Loucy (cell line): Measurements from ENCODE around the gene BCLAF3.

ENCODE experiments used
- H2AFZ ChIP-seq: fragments of 200-600 bp; sonication (generic); 2 replicates; pipeline ENCODE4 v1.6.0; 2016; ENCODE audit warnings: antibody characterized with exemption, mild to moderate bottlenecking, low read length, moderate library complexity
- H3F3A ChIP-seq: fragments of 200-600 bp; 2 replicates; pipeline ENCODE4 v1.6.0; 2016; ENCODE audit warnings: antibody characterized with exemption, low read depth, mild to moderate bottlenecking
- H3K27me3 ChIP-seq: fragments of 200-600 bp; sonication (generic); 2 replicates; pipeline ENCODE4 v1.6.1; 2014; ENCODE audit warnings: low read length, mild to moderate bottlenecking; ENCODE audit not compliant: insufficient read depth, poor library complexity, severe bottlenecking
- H3K36me3 ChIP-seq: fragments of 200-600 bp; sonication (generic); 2 replicates; pipeline ENCODE4 v1.6.1; 2016; ENCODE audit warnings: low read length; ENCODE audit not compliant: insufficient read depth
- H3K4me1 ChIP-seq: fragments of 200-600 bp; sonication (generic); 2 replicates; pipeline ENCODE4 v1.5.1; 2014; ENCODE audit warnings: low read length, mild to moderate bottlenecking; ENCODE audit not compliant: insufficient read depth, poor library complexity, severe bottlenecking
- H3K4me2 ChIP-seq: fragments of 200-600 bp; sonication (generic); 2 replicates; pipeline ENCODE4 v1.6.0; 2014; ENCODE audit warnings: antibody characterized with exemption, low read length, low read depth, mild to moderate bottlenecking; ENCODE audit not compliant: poor library complexity, severe bottlenecking
- H3K4me3 ChIP-seq: fragments of 200-600 bp; sonication (generic); 2 replicates; pipeline ENCODE4 v1.5.1; 2014; ENCODE audit warnings: low read length, mild to moderate bottlenecking, mixed read lengths; ENCODE audit not compliant: poor library complexity, severe bottlenecking
- H3K79me2 ChIP-seq: fragments of 200-600 bp; sonication (generic); 2 replicates; pipeline ENCODE4 v1.6.1; 2014; ENCODE audit warnings: low read length; ENCODE audit not compliant: insufficient read depth
- H3K9ac ChIP-seq: fragments of 200-600 bp; sonication (generic); 2 replicates; pipeline ENCODE4 v1.6.0; 2014; ENCODE audit warnings: mild to moderate bottlenecking, low read depth, low read length, moderate library complexity; ENCODE audit not compliant: poor library complexity, severe bottlenecking
- H3K9me2 ChIP-seq: fragments of 200-600 bp; sonication (generic); replicated peaks from 2 replicates; pipeline ENCODE4 v1.6.1; 2016; ENCODE audit warnings: low read depth, low read length, mixed read lengths
- H3K9me3 ChIP-seq: fragments of 200-600 bp; sonication (generic); 2 replicates; pipeline ENCODE4 v1.6.1; 2014; ENCODE audit warnings: mild to moderate bottlenecking, antibody characterized with exemption, low read length, low read depth; ENCODE audit not compliant: insufficient read depth
- H4K20me1 ChIP-seq: fragments of 200-600 bp; sonication (generic); 2 replicates; pipeline ENCODE4 v1.6.0; 2014; ENCODE audit warnings: antibody characterized with exemption, low read length, mild to moderate bottlenecking; ENCODE audit not compliant: insufficient read depth, poor library complexity, severe bottlenecking
- EZH2phosphoT487 ChIP-seq: fragments of 200-600 bp; IDR thresholded peaks from 2 replicates; pipeline ENCODE4 v1.6.1; 2018; ENCODE audit warnings: antibody characterized with exemption, mild to moderate bottlenecking, moderate library complexity, borderline replicate concordance
- TF ChIP-seq, protein P1 (sequence below): fragments of 200-600 bp; sonication (generic); conservative IDR thresholded peaks from 2 replicates; pipeline ENCODE4 v1.5.1; 2014; ENCODE audit warnings: mild to moderate bottlenecking, antibody characterized with exemption, low read length

The BCLAF3 gene

DNA sequence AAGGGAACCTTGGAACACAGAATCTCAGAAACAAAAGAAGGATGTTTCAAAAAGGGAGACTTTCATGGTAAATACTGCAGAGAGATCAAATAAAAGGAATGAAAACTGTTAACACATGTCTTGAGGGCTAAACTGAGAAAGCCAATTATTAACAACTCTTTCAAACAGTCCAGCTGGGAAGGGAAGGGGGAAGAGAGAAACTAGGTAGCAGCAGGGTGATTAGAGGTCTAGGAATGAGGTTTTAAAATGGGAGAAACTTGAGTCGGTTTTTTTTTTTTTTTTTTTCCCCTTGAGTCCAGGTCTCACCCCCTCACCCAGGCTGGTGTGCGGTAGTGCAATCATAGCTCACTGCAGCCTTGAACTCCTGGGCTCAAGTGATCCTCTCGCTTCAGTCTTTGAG, 4.3 kb downstream of the BCLAF3 start:
- H3K9me2 ChIP-seq: no peaks in the 10 kb centered on the region
- H3K9me3 ChIP-seq: no peaks in the 10 kb centered on the region
- no peaks in the 10 kb centered on the region for H3F3A ChIP-seq
- TF ChIP-seq EZH2phosphoT487: no peak
- TF ChIP-seq, protein P1, sequence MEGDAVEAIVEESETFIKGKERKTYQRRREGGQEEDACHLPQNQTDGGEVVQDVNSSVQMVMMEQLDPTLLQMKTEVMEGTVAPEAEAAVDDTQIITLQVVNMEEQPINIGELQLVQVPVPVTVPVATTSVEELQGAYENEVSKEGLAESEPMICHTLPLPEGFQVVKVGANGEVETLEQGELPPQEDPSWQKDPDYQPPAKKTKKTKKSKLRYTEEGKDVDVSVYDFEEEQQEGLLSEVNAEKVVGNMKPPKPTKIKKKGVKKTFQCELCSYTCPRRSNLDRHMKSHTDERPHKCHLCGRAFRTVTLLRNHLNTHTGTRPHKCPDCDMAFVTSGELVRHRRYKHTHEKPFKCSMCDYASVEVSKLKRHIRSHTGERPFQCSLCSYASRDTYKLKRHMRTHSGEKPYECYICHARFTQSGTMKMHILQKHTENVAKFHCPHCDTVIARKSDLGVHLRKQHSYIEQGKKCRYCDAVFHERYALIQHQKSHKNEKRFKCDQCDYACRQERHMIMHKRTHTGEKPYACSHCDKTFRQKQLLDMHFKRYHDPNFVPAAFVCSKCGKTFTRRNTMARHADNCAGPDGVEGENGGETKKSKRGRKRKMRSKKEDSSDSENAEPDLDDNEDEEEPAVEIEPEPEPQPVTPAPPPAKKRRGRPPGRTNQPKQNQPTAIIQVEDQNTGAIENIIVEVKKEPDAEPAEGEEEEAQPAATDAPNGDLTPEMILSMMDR: no peak
- H3K4me3 ChIP-seq: no peak overlapping the region
- H3K4me2 ChIP-seq: no peak overlapping the region
- H3K36me3 ChIP-seq: no peaks in the 10 kb centered on the region
- H3K27me3 ChIP-seq: no peaks in the 10 kb centered on the region
- H4K20me1 ChIP-seq: no peaks in the 10 kb centered on the region
- no peak overlapping the region for H2AFZ ChIP-seq
- peaks cover 10% of the 10 kb centered on the region for H3K4me1 ChIP-seq
- peaks cover 50% of the 10 kb centered on the region for H3K79me2 ChIP-seq
- no peak overlapping the region for H3K9ac ChIP-seq

DNA sequence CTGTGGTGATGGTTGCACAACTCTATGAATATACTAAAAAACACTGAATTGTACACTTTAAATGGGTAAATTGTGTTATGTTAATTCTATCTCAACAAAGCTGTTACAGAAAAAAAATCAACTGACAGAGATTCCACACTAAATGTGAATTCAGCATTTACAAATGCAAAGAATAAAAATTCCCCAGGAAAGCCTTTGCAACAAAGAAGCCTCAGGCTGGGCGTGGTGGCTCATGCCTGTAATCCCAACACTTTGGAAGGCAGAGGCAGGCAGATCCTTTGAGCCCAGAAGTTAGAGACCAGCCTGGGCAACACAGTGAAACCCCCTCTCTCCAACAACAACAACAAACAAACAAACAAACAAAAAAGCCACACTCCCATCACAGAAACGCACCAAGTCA, 8.9 kb downstream of the BCLAF3 start:
- Histone ChIP-seq H2AFZ (no peak overlapping the region), H3K36me3 (no peaks in the 10 kb centered on the region), H3F3A (no peaks in the 10 kb centered on the region), H3K4me3 (no peak overlapping the region), H3K4me2 (no peak overlapping the region), H3K79me2 (peaks cover 35% of the 10 kb centered on the region), H3K9ac (no peak overlapping the region), H3K9me2 (no peaks in the 10 kb centered on the region), H3K27me3 (no peaks in the 10 kb centered on the region), H3K4me1 (no peaks in the 10 kb centered on the region), H4K20me1 (no peaks in the 10 kb centered on the region), H3K9me3 (no peaks in the 10 kb centered on the region; the same call in 1 of the 2 replicates)
- TF ChIP-seq EZH2phosphoT487: no peak
- TF ChIP-seq, protein P1: no peak

DNA sequence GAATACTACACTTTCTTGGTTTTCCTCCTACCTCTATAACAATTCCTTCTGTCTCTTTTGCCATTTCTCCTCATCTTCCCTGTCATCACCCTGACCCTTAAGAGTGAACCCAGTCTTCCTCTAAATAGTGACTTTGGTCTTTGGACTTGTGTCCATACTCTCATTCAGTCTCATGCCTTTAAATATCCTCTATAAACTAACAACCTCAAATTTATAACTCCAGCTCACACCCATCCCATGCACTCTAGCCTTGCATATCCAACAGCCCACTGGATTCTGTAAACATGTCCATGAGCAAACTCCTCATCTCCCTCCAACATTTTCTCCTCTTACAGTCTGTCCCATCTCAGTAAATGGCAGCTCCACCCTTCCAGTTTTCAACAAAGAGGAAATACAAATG, 15.0 kb downstream of the BCLAF3 start:
- Histone ChIP-seq H3K4me1 (no peaks in the 10 kb centered on the region), H3K4me2 (no peak overlapping the region), H3K9me2 (no peaks in the 10 kb centered on the region), H3F3A (no peaks in the 10 kb centered on the region), H2AFZ (no peak overlapping the region), H3K27me3 (no peaks in the 10 kb centered on the region), H4K20me1 (no peaks in the 10 kb centered on the region), H3K9ac (no peak overlapping the region), H3K79me2 (peaks cover 33% of the 10 kb centered on the region; the same call in 1 of the 2 replicates), H3K36me3 (no peaks in the 10 kb centered on the region), H3K4me3 (no peak overlapping the region), H3K9me3 (no peaks in the 10 kb centered on the region; the same call in 1 of the 2 replicates)
- no peak for TF ChIP-seq EZH2phosphoT487
- TF ChIP-seq, protein P1: no peak
